ENCODE data around the gene SYNPO2L.

- TF ChIP-seq EZH2phosphoT487 (IDR thresholded peaks at IDR 0.05; ENCODE audit: insufficient read depth, low read depth) (no peak), EZH2 (IDR thresholded peaks at IDR 0.05; ENCODE audit: insufficient read depth, poor library complexity, severe bottlenecking) (no peak)
Observed at GRCh38 chr10:73641328-73642060, 14.3 kb downstream of the SYNPO2L start, which contains the start of gene MYOZ1.

Data from GM23248 (cell line).